PC-3 (cell line): ENCODE data around the gene CD80. TPM values are rescaled to one million over a fixed set of nuclear protein-coding genes. Genes with fewer than 3 reads are reported as not detected.

Experiments used
- ATAC-seq: fragments of 200-7000 bp; cut with Tn5 transposase; 2 replicates; pipeline ENCODE4 v1.9.1; 2020; ENCODE audit warnings: mild to moderate bottlenecking, moderate library complexity
- BruUV-seq: library from RNA; stranded (reverse); fragments of 400-500 nt; replicated peaks from 2 replicates; lab custom pipeline; 2021; lab: Mats Ljungman, UMichigan
- CTCF ChIA-PET: fragments of 300-600 bp; sonication (Branson Sonifier 250); formaldehyde crosslinking; loops from one replicate; lab custom pipeline; 2022; ENCODE audit warnings: antibody characterized with exemption; lab: Charles Lee
- POLR2A ChIA-PET: fragments of 300-600 bp; sonication (Branson Sonifier 250); formaldehyde crosslinking; loops from one replicate; lab custom pipeline; 2022; ENCODE audit warnings: antibody characterized with exemption; ENCODE audit not compliant: unreplicated experiment; lab: Charles Lee
- DNase-seq: peaks from one replicate; pipeline ENCODE4 v3.0.0-alpha.2; 2015
- H2AFZ ChIP-seq: fragments of 300-600 bp; sonication (generic); 2 replicates; pipeline ENCODE4 v1.6.0; 2016; ENCODE audit warnings: antibody characterized with exemption, low read length
- H3F3A ChIP-seq: fragments of 300-600 bp; sonication (generic); one replicate; pipeline ENCODE4 v1.6.0; 2017; ENCODE audit warnings: antibody characterized with exemption, low read length, control low read depth, mild to moderate bottlenecking; ENCODE audit not compliant: unreplicated experiment
- H3K27ac ChIP-seq: fragments of 300-600 bp; sonication (generic); 2 replicates; pipeline ENCODE4 v1.5.1; 2016; ENCODE audit warnings: mild to moderate bottlenecking, low read length
- H3K27me3 ChIP-seq: fragments of 300-600 bp; sonication (generic); 2 replicates; pipeline ENCODE4 v1.6.1; 2016; ENCODE audit warnings: low read length, mixed read lengths
- H3K36me3 ChIP-seq: fragments of 300-600 bp; sonication (generic); 2 replicates; pipeline ENCODE4 v1.6.1; 2016; ENCODE audit warnings: low read depth, mixed run types, low read length, mixed read lengths
- H3K4me1 ChIP-seq: fragments of 300-600 bp; sonication (generic); 2 replicates; pipeline ENCODE4 v1.5.1; 2016; ENCODE audit warnings: low read length; ENCODE audit not compliant: insufficient read depth
- H3K4me2 ChIP-seq: fragments of 300-600 bp; sonication (generic); 2 replicates; pipeline ENCODE4 v1.6.0; 2016; ENCODE audit warnings: low read length
- H3K4me3 ChIP-seq: fragments of 300-600 bp; sonication (generic); 2 replicates; pipeline ENCODE4 v1.5.1; 2016; ENCODE audit warnings: mild to moderate bottlenecking, low read length, mixed read lengths
- H3K79me2 ChIP-seq: fragments of 300-600 bp; sonication (generic); 2 replicates; pipeline ENCODE4 v1.6.1; 2017; ENCODE audit warnings: low read length, mixed read lengths
- H3K9ac ChIP-seq: fragments of 300-600 bp; sonication (generic); 2 replicates; pipeline ENCODE4 v1.6.0; 2016; ENCODE audit warnings: mild to moderate bottlenecking, low read length
- H3K9me2 ChIP-seq: fragments of 300-600 bp; sonication (generic); replicated peaks from 2 replicates; pipeline ENCODE4 v1.6.1; 2016; ENCODE audit warnings: mixed run types, low read length, mixed read lengths
- H3K9me3 ChIP-seq: fragments of 300-600 bp; sonication (generic); 2 replicates; pipeline ENCODE4 v1.6.1; 2016; ENCODE audit warnings: low read length, mixed read lengths
- H4K20me1 ChIP-seq: fragments of 300-600 bp; sonication (generic); 2 replicates; pipeline ENCODE4 v1.6.1; 2016; ENCODE audit warnings: low read length, mixed read lengths
- CTCF ChIP-seq: fragments of 300-600 bp; sonication (generic); conservative IDR thresholded peaks from 2 replicates; pipeline ENCODE4 v1.5.1; 2017; ENCODE audit warnings: antibody characterized with exemption, low read depth, mild to moderate bottlenecking, low read length
- EZH2 ChIP-seq: fragments of 300-600 bp; sonication (generic); IDR thresholded peaks from one replicate; pipeline ENCODE4 v1.6.1; 2017; ENCODE audit warnings: antibody characterized with exemption, mild to moderate bottlenecking, low read length; ENCODE audit not compliant: unreplicated experiment
- EZH2phosphoT487 ChIP-seq: fragments of 300-600 bp; sonication (generic); IDR thresholded peaks from 2 replicates; pipeline ENCODE4 v1.6.1; 2018; ENCODE audit warnings: mild to moderate bottlenecking, antibody characterized with exemption, low read length, borderline replicate concordance
- intact Hi-C: fragments of 100-400 bp; cut with micrococcal nuclease; formaldehyde crosslinking; loops from 2 replicates; pipeline ENCODE4 v1.9.0; 2023
- total RNA-seq: library from RNA; depleted of rRNA; stranded (reverse); fragments of >200 nt; gene quantifications from 2 replicates; pipeline ENCODE4 v1.2.3, GENCODE V29; 2014

CD80 gene
- total RNA-seq, 1 experiment from 2014 or later: not detected

- Histone ChIP-seq H3K27ac (no peak overlapping the region), H3K4me3 (no peak overlapping the region), H3K9me2 (no peaks in the 10 kb centered on the region), H3K4me2 (no peak overlapping the region), H3K4me1 (no peaks in the 10 kb centered on the region), H4K20me1 (no peaks in the 10 kb centered on the region), H3K79me2 (no peaks in the 10 kb centered on the region), H3K27me3 (no peaks in the 10 kb centered on the region), H3F3A (no peaks in the 10 kb centered on the region), H3K9me3 (no peaks in the 10 kb centered on the region), H3K36me3 (no peaks in the 10 kb centered on the region), H2AFZ (no peak overlapping the region), H3K9ac (no peak overlapping the region)
- DNase-seq (no peak), ATAC-seq (no peak)
- CTCF ChIA-PET: no interaction called here
- TF ChIP-seq EZH2phosphoT487: no peak
- TF ChIP-seq CTCF: no peak
- TF ChIP-seq EZH2: no peak
- no TSS peak for BruUV-seq
- intact Hi-C loops: no loop called here
- POLR2A ChIA-PET: no interaction called here
These were observed 16.3 kb downstream of the CD80 start for GRCh38 chr3:119543147-119543546.

GRCh38 chr3:119542168-119542767 is 17.1 kb downstream of the CD80 start:
- no peaks in the 10 kb centered on the region for H3F3A ChIP-seq
- H3K4me2 ChIP-seq: no peak overlapping the region
- no TSS peak for BruUV-seq
- no peak overlapping the region for H2AFZ ChIP-seq
- DNase-seq (no peak), ATAC-seq (no peak)
- H3K79me2 ChIP-seq: no peaks in the 10 kb centered on the region
- no peak for TF ChIP-seq CTCF
- TF ChIP-seq EZH2: no peak
- TF ChIP-seq EZH2phosphoT487: no peak
- H3K9me3 ChIP-seq: no peaks in the 10 kb centered on the region
- ChIA-PET CTCF (no interaction called here), POLR2A (no interaction called here)
- H3K27me3 ChIP-seq: no peaks in the 10 kb centered on the region
- no peak overlapping the region for H3K4me3 ChIP-seq
- no peak overlapping the region for H3K9ac ChIP-seq
- H3K27ac ChIP-seq: no peak overlapping the region
- no peaks in the 10 kb centered on the region for H3K9me2 ChIP-seq
- intact Hi-C loops: no loop called here
- no peaks in the 10 kb centered on the region for H3K36me3 ChIP-seq
- H4K20me1 ChIP-seq: no peaks in the 10 kb centered on the region
- H3K4me1 ChIP-seq: no peaks in the 10 kb centered on the region

GRCh38 chr3:119541547-119541946 is 17.9 kb downstream of the CD80 start:
- intact Hi-C loops: no loop called here
- Histone ChIP-seq H3K27ac (no peak overlapping the region), H3K4me3 (no peak overlapping the region), H3K27me3 (no peaks in the 10 kb centered on the region), H3K4me1 (no peaks in the 10 kb centered on the region), H3K36me3 (no peaks in the 10 kb centered on the region), H3K4me2 (no peak overlapping the region), H2AFZ (no peak overlapping the region), H4K20me1 (no peaks in the 10 kb centered on the region), H3K9me2 (no peaks in the 10 kb centered on the region), H3K79me2 (no peaks in the 10 kb centered on the region), H3K9ac (no peak overlapping the region), H3F3A (no peaks in the 10 kb centered on the region), H3K9me3 (no peaks in the 10 kb centered on the region)
- ChIA-PET CTCF (no interaction called here), POLR2A (no interaction called here)
- DNase-seq (no peak), ATAC-seq (no peak)
- no peak for TF ChIP-seq EZH2phosphoT487
- TF ChIP-seq EZH2: no peak
- no peak for TF ChIP-seq CTCF
- BruUV-seq: no TSS peak
